GM19455 (cell line): ENCODE results near the gene CYP2B6.
"Not testable (repeated sequence)": the region's sequence is repeated elsewhere in the genome, so short reads cannot be mapped to it uniquely, and the experiment has no call there.

Experiments used
- ATAC-seq: cut with Tn5 transposase; IDR thresholded peaks from one replicate; pipeline ENCODE4 v1.9.1; 2021; ENCODE audit not compliant: unreplicated experiment

Gene CYP2B6

DNA sequence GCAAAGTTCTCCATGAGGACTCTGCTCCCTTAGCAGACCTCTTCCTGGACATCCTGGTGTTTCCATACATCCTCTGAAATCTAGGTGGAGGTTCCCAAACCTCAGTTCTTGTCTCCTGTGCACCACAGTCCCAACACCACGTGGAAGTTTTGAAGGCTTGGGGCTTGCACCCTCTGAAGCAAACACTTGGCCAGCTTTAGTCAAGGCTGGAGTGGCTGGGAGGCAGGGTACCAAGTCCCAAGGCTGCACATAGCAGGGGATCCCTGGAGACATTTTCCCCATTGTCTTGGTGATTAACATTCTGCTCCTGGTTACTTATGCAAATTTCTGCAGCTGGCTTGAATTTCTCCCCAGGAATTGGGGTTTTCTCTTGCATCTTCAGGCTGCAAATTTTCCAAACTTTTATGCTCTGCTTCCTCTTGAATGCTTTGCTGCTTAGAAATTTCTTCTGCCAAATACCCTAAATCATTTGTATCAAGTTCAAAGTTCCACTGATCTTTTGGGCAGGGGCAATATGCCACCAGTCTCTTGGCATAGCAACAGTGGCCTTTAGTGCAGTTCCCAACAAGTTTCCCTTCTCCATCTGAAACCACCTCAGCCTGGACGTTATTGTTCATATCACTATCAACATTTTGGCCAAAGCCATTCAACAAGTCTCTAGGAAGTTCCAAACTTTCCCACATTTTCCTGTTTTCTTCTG is 10.2 kb upstream of the CYP2B6 start:
- not testable (repeated sequence) for ATAC-seq

DNA sequence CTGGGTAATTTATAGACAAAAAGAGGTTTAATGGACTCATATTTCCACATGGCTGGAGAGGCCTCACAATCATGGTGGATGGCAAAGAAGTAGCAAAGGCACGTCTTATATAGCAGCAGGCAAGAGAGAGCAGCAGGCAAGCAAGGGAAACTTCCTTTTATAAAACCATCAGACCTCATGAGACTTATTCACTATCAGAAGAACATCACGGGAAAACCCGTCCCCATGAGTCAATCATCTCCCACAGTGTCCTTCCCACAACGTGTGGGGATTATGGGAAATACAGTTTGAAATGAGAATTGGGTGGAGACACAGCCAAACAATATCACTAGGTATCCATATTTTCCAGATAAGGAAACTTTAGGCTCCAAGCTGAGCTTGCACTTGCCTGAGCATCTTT is 9.5 kb upstream of the CYP2B6 start:
- ATAC-seq = no peak

DNA sequence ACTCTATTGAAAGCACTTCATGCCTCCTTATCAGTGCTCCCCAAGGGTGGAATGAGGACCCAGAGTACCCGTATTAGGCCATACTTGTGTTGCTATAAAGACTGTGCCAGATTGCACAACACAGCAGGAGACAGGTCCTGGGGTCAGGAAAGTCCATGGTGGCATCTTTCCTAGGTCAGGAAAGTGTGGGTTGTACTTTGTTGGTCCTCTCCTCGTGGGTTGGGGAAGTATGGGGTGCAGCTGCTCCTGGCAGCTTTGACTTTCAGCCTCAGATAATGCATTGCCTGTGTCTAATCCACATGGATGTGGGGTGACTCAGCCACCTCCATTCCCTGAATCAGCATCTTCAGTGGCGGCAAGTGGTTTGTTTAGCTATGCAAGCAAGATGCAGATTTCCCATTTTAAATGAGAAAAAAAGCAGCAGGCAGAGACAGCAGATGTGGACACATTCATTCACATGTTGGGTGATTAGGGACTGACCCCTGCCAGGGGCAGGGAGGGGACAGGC is 8.4 kb upstream of the CYP2B6 start:
- no peak for ATAC-seq

DNA sequence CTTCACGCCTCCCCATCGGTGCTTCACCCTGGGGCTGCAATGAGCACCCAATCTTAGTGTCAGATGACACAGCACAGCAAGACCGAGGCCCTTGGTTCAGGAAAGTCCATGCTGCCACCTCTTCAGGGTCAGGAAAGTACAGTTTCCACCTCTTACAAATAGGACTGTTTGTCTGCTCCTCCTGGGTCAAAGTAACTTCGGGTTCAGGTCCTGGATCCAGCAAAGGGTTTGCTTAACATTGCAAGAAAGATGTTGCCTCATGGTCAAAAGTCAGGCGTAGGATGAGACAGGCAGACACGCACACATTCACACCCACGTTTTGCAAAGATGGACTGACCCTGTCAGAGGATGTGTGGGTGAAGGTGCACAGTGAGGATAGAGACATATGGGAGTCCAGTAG is 1.6 kb upstream of the CYP2B6 start:
- ATAC-seq = no peak

DNA sequence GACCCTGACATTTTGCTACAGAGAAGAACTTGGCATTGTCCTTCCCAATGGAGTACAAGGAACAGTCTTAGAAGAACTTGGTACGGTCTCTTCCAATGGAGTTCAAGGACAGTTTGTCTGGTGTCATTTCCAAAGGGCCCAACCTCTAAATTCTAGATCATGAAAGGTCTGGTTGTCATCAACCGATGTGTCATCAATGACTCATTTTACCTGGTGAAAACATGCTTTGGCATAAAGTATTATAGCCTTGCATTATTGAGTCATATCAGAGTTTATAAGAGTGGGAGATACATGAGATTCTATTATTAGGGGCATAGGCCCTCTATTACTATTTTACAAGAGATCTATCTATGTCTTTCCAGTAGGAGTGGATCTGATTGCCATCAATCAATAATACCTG is 4.3 kb downstream of the CYP2B6 start:
- no peak for ATAC-seq

DNA sequence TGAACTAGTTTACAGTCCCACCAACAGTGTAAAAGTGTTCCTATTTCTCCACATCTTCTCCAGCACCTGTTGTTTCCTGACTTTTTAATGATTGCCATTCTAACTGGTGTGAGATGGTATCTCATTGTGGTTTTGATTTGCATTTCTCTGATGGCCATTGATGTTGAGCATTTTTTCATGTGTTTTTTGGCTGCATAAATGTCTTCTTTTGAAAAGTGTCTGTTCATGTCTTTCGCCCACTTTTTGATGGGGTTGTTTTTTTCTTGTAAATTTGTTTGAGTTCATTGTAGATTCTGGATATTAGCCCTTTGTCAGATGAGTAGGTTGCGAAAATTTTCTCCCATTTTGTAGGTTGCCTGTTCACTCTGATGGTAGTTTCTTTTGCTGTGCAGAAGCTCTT is 7.9 kb downstream of the CYP2B6 start:
- not testable (repeated sequence) for ATAC-seq

DNA sequence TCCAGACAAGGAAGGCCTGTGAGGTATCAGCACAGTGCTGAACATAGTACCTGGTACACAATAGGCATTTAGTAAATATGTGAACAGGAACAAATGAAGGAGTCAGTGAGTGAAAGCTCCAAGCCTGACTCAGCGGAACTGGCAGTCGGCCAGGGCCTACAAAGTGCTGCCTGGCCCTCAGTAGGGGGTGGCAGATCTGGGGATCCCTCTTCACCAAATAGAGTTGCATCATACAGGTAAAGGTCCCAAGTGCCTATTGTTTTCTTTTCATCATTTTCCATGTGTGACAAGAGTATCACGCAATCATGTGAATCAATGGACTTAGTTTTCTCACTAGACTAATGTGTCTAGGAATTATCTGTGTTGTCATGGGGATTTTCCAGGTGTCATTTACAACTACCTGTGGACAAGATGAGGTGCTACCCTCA is 9.2 kb downstream of the CYP2B6 start:
- no peak for ATAC-seq

DNA sequence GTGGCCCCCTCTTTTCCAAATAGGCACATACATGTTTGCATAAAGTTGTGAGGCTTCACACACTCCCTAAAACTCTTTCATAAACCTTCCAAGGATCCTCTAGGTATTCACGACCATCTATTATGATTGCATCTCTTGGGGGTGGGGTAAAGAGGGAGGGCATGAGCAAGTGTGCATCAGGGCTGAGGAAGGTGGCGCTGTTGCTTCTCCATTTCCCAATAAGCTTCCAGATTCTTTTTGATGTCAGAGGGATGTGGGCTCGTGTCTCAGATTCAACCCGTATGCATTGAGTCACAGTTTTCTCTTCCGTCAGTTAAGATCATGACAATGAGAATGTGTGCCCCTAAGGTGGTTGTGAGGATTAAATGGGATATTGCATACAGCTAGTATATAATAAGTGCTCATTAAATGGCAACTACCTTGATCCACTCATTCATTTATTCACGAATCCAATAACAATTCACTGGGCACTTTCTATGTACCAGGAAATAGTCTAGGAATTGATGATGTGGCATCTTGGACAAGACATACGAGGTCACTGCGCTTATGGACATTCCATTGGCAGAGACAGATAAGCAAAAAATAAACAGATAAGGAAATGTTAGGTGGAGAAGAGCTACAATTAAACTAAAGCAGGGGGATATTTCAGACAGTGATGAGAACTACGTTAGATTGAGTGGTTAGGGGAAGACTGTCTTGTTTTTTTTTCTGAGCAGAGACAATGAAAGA is 10.3 kb downstream of the CYP2B6 start:
- no peak for ATAC-seq

DNA sequence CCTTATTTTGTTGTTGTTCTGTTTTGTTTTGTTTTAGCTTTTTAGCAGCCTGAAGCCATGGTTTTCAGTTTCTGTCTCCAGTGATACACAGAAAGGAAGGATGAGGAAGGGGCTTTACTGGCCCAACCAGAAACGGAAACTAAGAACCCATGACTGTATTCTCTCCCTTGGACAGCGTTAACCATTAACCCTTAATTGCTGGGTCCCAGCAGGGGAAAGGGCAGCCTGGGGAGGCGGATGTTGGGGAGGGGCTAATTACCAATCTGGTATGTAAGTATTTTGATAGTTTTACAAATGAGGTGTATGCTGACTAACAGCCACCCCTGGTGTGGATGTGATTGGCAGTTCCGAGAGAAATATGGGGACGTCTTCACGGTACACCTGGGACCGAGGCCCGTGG is 12.6 kb downstream of the CYP2B6 start:
- ATAC-seq = not testable (repeated sequence)

DNA sequence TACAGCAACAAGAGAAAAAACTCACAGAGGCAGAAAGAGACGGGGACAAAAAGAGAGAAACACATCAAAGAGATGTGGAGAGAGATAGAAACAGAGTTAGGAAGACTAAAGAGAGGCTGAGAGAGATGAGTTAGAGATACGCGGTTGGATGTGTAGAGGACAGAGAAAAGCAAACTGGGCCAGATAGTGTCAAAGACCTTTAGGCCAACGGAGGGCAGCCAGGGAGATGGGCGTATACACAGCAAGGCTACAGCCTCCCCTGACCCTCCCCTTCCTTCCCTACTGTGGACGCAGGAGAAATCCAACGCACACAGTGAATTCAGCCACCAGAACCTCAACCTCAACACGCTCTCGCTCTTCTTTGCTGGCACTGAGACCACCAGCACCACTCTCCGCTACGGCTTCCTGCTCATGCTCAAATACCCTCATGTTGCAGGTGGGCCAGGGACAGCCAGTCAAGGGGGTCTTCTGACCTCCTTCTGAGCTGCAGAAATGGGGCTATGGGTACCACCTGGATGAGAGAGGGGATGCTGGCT is 18.7 kb downstream of the CYP2B6 start:
- no peak for ATAC-seq

DNA sequence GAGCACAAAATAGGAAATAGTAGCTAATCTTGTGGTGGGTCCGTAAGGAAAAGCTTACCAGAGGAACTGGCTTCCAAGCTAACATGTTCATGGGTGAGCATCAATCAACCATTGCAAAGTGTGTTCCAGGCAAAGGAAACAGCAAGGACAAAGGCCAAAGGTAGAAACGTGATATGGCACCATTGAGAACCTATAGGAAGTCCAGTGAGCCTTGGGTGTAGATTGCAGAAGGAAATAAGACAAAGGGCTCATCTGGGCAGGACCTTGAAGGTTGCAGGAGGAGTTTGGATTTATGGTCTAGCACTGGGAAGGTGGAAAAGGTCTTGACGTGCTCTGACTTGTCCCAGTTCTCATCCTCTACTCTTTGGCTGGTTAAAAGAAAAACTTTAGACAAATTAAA is 22.3 kb downstream of the CYP2B6 start:
- no peak for ATAC-seq

DNA sequence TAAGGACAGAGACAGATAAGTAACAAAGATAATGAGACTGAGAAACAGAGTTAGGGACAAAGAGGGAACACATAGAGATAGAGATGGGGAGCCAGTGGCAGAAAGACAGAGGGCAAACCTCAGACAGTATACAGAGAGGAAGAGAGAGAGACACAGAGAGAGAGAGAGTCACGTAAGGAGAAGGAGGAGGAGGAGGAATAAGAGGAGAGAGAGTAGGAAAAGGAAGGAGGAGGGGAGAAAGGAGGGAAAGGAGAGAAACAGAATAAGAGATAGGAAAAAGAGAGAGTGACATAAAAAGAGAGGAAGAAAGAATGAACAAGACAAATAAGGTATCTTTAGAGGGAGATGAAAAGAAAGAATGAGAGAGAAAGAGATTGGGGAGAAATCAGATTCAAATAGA is 23.6 kb downstream of the CYP2B6 start:
- no peak for ATAC-seq

DNA sequence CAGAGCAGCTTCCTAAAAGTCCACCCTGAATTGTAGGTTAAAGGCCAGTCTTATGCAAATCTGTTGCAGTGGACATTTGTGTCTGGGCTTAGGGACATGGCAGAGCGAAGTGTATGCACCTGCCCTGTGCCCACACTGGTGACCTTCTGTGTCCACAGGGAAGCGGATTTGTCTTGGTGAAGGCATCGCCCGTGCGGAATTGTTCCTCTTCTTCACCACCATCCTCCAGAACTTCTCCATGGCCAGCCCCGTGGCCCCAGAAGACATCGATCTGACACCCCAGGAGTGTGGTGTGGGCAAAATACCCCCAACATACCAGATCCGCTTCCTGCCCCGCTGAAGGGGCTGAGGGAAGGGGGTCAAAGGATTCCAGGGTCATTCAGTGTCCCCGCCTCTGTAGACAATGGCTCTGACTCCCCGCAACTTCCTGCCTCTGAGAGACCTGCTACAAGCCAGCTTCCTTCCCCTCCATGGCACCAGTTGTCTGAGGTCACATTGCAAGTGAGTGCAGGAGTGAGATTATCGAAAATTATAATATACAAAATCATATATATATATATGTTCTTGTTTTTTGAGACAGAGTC is 25.5 kb downstream of the CYP2B6 start:
- ATAC-seq = no peak

DNA sequence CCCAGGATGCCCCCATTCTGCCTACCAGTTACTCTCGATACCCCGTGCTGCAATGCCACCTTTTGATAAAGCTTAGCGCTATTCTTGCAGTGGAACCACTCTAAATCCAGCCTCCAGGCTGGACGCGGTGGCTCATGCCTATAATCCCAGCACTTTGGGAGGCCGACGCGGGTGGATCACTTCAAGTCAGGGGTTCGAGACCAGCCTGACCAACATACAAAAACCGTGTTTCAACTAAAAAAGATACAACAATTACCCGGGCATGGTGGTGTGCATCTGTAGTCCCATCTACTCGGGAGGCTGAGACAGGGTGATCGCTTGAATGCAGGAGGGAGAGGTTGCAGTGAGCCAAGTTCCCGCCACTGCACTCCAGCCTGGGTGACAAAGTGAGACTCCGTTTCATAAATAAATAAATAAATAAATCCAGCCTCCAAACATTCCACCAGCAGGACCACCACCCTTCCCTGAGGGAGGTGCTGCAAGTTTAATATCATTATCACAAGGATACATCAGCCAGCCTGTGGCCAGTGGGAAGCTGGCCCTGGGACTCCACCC is 27.7 kb downstream of the CYP2B6 start:
- ATAC-seq = no peak

DNA sequence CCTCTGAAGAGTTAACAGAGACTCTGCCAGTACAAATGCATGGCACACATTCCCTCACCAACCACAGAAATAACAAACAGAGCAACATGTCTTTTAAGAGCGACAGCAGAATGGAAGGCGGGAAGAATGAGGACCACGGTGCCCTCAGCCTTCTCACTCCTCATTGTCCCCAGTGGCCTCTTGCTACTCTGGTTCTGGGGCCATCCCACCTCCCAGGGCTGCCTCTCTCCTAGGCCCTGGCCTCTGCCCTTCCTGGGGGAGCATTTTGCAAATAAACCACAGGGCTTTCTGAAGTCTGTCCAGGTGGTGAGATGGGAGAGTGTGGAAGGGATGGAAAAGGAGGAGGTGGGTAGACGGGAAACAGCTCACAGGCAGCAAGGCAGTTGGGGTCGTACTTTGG is 28.3 kb downstream of the CYP2B6 start:
- no peak for ATAC-seq

DNA sequence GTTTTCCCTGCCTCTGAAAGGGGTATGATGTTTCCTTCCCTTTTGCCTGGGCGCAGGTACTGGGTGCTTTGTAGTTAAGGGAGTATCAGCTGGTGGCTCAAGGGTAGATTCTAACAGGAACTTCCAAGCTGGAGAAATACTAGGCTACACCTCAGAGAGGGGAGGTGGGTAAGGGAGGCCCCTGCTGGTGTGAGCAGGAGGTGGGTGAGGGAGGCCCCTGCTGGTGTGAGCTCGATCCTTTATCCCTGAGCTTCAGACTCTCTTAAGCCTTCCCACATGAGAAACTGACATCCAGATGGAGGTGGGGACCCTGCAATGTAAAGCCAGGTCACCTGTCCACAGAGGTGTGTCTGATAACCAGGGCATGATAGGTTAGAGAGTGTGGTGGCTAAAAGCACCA is 32.1 kb downstream of the CYP2B6 start:
- no peak for ATAC-seq

DNA sequence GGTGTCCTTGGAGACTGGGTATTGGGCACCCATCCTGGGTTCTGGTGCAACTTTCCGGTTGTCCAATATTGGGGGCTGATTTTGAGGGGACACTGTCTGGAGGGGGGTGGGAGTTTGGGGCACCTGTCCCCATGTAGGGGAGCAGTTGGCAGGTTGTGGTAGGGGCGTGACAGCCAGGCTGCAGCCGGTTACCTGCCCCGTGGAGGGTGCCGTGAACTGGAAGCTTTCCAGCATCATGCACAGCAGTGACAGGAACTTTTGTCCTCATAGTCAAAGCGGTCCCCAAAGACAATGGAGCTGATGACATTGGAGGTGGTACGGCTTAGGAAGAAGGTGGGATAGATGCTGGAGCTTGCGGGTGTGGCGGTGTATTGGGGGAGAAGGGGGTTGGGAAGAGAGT is 34.3 kb downstream of the CYP2B6 start:
- ATAC-seq = no peak

DNA sequence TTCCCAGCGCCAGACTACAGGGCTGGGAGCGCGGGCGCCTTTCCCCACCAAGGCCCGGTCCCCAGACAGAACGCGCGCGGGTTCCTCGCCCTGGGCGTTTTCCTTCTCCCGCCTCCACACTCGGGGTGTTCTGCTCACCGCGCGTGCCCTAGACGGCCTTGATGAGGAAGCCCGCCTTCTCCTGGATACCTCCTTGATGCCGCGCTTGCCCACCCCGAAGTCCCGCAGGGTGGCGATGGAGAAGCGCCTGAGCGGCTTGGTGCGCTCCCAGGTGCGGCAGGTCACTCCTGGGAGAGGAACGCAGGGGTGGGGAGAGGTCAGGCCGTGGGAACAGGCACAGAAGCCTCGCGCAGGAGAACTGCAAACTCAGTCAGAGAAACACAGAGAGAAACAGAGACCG is 34.8 kb downstream of the CYP2B6 start:
- no peak for ATAC-seq

DNA sequence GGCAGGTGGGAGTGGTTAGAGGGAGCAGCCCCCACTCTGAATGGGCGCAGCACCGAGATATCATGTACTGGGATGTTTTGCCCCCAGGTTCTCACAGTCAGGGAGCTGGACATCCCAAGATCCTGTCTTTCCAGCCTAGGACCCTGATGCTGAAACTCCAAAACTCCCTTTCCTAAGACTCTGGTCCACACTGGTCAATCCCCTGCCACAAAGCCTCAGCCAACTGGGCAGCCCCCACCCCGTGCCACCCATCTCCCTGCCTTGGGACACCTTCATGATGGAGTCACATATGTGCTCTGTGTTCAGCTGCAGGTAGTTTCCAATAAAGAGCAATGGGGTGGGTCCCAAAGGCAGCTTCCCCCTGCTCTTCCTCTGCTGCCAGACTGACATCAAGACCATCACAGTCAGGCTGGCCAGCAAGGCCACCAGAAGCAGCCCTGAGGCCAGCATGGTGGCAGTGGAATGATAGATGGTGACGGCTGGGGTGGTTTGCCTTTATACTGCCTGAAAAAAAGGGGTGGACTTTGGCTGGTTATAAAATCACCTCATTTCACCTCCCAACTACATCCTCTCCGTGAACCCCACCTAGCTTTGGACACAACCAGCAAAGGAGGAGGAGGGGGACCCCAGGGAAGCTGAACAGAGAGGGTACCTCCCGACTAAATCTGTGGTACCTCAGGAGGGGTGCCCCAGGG is 36.3 kb downstream of the CYP2B6 start:
- no peak for ATAC-seq

DNA sequence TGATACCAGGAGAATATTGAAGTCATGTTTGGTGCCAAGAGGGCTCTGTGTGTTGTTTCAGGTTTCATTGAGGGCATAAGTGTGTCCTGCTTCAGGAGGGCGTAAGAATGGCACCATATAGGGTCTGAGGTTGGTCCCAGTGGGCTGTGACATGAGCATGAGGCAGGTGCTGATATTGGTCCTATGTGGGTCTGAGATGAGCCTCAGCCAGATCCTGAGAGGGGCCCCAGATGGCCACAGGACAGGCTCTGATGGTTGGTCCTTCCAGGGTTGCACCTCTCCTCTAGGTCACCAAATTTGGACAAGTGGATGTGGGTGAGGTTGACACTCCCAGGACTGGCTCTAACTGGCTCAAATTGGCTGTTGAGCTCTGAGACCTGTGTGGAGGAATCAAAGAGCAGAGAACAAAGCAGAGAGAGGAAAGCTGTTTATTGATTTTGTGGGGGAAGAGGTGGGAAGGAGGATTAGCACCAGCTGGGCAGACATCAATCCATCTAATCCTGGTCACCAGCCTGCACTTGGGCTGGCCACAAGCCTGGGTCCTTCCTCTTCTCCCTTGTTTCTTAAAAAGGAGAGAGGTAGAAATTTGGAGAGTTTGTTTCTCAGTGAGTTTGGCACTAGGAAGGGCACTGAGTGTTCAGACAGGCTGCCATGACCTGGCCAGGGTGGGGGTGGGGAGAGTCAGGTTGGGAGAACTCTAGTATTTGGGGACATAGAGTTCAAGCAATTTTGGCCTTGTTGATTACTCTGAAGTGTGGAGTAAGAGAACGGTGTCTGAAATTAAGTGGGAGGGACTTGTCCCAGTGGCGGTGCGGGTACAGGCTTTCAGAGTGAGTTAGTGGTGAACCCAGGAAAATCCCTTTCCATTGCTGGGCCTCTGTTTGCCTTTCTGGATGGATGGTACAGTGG is 38.7 kb downstream of the CYP2B6 start:
- ATAC-seq = no peak
